Measurements from ENCODE around the gene GNG8.

DNA sequence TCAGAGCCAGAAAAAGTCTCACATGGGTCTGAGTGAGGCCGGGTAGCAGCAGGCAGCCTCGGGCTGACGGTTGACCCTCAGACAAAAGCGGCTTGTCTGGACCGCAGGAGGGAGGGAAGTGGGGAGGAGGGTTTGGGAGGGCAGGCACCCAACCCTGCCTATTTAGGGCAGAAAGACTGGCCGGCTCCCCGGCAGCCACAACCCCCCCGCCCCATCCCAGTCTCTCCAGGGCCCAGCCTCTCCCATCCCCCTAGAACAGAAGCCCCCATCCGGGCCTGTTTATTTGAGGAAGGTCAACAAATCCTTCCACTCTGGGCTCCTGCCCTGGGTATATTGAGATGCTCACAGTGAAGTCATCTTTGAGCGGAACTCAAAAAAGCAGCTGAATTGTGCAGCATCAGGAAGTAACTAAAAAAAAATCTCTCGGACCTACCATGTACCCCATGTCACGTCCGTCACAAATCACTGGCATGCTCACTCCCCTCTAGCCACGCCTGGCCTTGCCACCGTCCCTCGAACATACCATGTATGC is 18.7 kb upstream of the GNG8 start:
- TF ChIP-seq, protein P1, sequence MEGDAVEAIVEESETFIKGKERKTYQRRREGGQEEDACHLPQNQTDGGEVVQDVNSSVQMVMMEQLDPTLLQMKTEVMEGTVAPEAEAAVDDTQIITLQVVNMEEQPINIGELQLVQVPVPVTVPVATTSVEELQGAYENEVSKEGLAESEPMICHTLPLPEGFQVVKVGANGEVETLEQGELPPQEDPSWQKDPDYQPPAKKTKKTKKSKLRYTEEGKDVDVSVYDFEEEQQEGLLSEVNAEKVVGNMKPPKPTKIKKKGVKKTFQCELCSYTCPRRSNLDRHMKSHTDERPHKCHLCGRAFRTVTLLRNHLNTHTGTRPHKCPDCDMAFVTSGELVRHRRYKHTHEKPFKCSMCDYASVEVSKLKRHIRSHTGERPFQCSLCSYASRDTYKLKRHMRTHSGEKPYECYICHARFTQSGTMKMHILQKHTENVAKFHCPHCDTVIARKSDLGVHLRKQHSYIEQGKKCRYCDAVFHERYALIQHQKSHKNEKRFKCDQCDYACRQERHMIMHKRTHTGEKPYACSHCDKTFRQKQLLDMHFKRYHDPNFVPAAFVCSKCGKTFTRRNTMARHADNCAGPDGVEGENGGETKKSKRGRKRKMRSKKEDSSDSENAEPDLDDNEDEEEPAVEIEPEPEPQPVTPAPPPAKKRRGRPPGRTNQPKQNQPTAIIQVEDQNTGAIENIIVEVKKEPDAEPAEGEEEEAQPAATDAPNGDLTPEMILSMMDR (IDR thresholded peaks at IDR 0.05; ENCODE audit: poor library complexity, severe bottlenecking): no peak
- TF ChIP-seq POLR2AphosphoS5 (IDR thresholded peaks at IDR 0.05) (no peak), TAF1 (IDR thresholded peaks at IDR 0.05; ENCODE audit: low read depth) (no peak), SMC3 (conservative IDR thresholded peaks at IDR 0.05; ENCODE audit: poor library complexity) (no peak), EZH2 (IDR thresholded peaks at IDR 0.05; ENCODE audit: borderline replicate concordance, insufficient read depth, low read length, poor library complexity, severe bottlenecking) (no peak)
- TF ChIP-seq, protein P2, sequence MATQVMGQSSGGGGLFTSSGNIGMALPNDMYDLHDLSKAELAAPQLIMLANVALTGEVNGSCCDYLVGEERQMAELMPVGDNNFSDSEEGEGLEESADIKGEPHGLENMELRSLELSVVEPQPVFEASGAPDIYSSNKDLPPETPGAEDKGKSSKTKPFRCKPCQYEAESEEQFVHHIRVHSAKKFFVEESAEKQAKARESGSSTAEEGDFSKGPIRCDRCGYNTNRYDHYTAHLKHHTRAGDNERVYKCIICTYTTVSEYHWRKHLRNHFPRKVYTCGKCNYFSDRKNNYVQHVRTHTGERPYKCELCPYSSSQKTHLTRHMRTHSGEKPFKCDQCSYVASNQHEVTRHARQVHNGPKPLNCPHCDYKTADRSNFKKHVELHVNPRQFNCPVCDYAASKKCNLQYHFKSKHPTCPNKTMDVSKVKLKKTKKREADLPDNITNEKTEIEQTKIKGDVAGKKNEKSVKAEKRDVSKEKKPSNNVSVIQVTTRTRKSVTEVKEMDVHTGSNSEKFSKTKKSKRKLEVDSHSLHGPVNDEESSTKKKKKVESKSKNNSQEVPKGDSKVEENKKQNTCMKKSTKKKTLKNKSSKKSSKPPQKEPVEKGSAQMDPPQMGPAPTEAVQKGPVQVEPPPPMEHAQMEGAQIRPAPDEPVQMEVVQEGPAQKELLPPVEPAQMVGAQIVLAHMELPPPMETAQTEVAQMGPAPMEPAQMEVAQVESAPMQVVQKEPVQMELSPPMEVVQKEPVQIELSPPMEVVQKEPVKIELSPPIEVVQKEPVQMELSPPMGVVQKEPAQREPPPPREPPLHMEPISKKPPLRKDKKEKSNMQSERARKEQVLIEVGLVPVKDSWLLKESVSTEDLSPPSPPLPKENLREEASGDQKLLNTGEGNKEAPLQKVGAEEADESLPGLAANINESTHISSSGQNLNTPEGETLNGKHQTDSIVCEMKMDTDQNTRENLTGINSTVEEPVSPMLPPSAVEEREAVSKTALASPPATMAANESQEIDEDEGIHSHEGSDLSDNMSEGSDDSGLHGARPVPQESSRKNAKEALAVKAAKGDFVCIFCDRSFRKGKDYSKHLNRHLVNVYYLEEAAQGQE (IDR thresholded peaks at IDR 0.05; ENCODE audit: borderline replicate concordance): no peak
